ENCODE results near the gene AP4B1.
A peak's percentile ranks its signal among the peaks of the same experiment; 100 is the strongest.

Gene AP4B1

DNA sequence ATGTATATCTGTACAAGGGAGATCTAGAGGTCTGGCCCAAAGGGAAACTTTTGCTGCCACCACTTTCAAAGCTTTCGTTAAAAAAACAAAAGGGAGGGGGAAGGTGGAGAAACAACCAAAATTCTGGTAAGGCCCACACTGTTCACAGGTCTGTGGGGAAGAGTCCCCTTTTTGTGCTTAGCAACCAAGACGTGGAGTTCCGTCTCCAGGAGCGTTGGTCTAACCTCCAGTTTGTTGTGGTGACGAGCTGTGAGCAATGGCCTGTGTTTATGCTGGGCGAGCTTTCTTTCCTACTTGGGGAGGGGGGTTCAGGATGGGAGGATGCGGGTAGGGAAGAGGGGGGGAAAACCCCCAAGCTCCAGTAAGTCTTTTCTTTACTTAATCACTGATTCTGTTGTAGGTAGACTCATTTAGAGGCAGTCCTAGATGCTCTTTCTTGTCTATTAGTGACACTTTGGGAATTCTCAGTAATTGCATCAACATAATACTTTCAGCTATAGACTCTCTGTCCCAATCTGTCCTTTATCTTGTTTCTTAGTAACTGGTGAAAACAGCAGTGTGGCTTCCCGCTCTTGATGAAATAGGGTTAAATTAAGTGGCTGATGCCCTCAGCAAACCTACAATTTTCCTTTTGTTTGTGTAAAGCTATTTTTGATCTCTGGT lies 26.0 kb upstream of the AP4B1 start:
- DNase-seq (ENCODE audit: low spot score) = peak; percentile 63

DNA sequence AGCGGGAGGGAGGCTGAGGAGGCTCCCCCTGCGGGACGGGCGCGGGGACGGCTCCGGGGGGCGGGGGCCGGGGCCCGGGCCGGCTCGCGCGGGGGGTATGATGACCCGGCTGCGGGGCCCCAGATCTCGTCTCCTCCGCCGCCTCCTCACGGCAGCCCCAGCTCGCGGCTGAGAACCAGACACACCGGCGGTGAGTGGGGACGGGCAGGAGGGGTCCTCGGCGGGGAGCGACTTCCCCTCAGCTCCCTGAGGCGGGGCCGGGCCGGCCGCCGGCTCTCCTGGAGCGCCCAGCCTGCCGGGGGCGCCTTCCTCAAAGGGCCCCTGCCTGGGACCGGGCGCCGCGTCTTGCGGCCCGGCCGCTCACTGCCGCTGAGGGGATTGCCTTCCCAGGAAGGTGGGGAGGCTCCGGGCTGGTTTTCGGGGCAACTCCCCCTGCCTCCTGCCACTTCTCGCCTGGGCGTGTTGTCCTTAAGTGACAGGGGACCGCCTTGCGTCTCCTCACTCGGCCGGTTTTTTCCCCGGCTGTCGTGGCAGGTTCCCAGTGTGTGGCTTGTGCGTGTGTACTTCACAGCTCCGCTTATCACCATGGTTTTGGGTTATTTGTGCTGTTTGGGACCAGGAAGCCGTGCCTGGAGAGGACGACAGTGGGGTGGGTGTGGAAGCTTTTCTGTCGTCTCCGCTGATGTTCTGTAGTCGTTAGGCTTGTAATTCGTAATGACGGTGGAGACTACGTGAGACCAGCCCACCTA lies 25.3 kb upstream of the AP4B1 start:
- DNase-seq (ENCODE audit: low spot score) = peak; percentile 65

DNA sequence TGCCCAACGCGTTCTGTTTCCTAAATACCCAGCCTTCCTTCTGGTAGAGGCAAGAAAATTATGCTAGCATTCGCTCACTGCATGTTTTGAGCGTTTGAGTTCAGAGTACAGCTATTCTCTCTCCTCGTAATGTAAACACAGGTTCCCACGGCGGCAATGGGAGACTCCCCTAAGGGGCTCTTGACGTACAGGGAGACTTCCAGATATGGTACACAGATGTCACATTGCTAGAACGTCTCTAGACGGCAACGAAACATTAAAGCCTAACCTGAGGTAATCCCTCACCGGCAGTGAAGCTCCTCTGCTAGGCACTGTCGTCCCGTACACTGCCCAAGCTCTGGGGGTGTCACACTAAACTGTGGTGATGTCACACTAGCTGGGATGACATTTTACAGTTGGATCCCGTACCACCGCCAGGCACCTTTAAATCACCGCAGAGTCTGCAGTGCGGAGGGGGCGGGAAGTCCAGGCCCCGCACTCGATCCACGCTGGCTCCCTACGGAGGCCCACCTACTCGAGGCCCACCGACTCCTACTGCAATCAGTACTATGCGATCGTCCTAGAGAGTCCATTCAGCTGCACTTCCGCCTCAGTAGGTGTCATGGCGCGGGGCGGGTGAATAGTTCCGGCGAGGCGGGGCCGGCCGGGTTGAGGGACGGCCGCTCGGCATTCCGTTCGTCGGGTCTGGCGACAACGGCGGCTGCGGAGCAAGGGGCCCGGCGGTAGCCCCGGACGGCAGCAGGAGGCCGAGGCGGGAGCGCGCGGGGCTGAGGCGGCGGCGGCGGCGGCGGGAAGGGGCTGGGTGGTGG lies 24.5 kb upstream of the AP4B1 start, which contains the start of gene HIPK1:
HIPK1 (plus strand) TSS at position 384 of the 809 bp plus-strand sequence.
- peak; percentile 95 for DNase-seq (ENCODE audit: low spot score)

DNA sequence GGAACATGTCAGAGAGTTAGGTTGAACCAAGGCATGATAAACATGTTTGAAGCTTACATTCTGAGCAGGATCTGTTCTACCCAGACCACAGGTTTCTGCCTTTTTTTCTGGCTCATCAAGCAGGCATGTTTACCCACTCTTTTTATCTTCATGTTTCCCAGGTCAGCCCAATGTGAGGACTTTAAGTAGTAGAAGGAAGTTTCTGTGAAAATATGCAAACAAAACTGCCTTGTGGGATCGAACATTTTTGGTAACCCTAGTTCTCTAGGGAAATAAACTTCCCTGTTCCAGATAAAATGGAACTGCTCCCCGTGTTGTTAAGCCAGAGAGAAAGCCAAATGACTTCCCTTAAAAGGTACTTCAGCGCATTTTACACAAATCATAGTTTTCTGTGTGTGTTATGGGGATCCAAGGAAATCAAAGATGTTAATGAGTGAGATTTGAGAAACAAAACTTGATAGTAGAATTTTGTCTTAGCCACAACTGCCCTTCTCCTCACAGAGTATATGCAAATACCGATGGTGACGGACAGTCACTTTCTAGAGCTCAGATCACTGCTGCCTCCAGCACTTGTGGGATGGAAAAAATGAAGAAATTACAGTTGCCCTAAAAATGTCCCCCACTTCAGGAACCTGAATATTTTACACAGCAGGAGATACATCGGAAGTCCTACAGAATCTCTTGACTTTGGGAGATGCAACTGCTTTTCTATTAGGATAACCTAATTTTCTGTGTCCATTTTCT lies 23.8 kb upstream of the AP4B1 start:
- DNase-seq (ENCODE audit: low spot score) = no peak

DNA sequence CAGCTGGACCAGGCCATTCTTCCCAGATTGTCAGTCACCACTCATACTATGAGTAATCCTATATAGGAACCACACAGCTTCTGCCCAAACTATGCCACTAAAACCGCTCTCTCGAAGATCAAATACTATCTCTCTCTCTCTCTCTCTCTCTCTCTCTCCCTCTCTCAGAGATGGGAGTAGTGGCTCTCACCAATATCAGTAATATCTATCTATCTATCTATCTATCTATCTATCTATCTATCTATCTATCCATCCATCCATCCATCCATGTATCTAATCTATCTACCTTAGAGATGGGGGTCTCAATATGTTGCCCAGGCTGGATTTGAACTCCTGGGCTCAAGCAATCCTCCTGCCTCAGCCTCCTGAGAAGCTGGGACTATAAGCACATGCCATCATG lies 19.9 kb upstream of the AP4B1 start:
- no peak for DNase-seq (ENCODE audit: low spot score)

DNA sequence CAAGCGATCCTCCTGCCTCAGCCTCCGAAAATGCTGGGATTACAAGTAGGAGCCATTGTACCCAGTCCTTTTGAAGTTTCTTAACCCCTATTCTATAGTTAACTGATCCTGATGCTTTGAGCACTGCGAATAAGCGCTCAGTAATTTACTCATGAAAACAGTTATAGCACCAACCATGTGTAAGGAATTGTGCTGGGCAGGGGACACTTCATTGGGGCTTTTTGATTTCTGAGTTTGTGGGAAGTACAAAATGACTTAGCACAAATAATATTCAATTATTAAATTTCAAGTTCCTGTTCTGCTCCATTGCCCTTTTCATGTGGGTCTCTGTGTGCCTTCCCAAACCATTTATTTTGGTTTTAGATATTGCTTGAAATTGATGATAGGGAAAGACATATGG lies 18.4 kb upstream of the AP4B1 start:
- DNase-seq (ENCODE audit: low spot score) = no peak

DNA sequence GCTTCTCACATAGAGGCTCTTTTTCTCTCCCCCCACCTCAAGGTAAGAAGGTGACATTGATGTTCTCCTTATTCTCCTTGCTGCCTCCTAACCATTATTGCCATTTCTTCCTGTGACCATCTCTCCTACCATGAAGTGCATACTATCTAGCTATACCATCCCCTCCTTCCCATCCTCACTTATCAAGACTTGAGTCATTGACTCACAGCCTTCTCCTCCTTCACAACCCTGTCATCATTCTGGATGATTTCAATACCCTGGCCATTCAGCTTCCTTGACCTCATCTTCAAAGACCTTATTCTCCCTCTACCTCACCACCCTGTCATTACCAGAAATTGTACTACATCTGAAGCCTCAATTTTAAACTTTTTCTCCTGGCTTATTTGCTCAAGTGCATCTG lies 13.6 kb upstream of the AP4B1 start:
- no peak for DNase-seq (ENCODE audit: low spot score)

DNA sequence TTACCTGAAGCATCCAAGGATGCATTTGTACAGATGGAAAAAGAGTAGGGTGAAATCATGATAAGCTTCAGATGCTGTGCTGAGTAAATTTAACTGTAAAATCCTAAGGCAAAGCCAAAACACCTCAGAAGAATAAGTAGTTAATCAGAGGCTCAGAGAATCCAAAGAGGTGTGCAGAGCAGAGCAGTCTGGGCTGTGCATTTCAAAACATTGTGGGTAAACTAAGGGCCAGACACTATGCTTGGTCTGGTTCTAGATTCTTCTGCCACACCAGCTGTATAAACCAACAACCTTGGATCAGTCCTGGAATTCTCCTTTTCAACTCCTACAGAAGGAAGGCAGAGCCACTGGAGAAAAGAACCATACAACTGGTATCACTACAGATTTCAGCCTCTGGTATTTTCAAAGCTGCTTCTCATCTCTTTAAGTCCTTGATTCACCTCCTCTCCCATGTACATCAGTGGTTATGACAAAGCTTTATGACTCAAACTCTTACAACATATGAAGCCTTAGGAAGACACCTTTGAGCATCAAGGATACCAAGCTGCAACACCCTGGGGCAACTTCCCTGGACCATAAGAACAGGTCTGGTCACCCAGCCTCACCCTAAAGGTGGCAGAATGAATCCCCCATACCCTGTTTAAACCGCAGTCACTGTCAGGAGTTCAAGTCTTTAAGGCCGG lies 12.9 kb upstream of the AP4B1 start:
- no peak for DNase-seq (ENCODE audit: low spot score)

DNA sequence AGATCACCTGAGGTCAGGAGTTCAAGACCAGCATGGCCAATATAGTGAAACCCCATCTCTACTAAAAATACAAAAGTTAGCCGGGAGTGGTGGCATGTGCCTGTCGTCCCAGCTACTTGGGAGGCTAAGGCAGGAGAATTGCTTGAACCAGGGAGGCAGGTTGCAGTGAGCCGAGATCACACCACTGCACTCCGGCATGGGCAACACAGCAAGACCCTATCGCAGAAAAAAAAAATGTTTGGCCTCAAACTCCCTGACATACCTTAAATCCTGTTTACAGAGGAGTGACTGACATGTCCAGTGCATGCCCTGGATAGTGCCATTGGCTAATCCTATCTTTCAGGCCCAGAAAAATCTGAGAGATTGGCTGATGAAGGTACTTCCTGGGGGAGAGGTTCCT lies 12.4 kb upstream of the AP4B1 start:
- no peak for DNase-seq (ENCODE audit: low spot score)

DNA sequence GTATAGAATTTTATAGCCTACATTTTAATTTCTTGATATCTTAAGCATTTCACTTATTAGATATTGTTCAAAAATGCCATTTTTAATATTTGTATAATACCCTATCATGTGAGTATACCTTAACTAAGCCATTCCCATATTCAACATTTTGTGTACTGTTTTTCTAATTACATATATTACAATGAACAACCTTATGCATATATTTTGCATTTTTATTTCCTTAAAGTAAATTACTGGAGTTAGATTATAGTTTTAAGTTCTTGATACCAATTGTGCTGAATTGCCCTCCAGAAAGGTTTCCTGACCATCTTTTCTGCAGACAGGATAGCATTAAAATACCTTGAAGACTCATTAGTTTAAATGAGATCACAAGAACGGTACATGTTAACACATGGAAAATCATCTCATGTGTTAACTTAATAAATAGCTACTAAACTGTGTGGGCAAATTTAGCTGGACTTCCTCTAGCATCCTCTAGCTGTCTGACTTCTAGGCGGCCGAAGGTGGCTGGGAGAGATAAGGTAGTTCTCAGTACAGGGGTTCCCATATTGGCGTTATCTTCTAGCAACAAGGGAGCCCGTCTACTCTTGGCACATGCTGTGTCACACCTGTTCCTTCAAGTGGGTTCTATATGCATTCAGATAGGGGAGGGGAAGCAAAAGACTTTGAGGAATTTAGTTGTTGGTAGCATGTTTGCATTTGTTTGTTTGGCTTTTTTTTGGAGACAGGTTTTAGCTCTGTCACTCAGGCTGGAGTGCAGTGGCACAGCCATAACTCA lies 9.5 kb upstream of the AP4B1 start:
- DNase-seq (ENCODE audit: low spot score) = no peak

DNA sequence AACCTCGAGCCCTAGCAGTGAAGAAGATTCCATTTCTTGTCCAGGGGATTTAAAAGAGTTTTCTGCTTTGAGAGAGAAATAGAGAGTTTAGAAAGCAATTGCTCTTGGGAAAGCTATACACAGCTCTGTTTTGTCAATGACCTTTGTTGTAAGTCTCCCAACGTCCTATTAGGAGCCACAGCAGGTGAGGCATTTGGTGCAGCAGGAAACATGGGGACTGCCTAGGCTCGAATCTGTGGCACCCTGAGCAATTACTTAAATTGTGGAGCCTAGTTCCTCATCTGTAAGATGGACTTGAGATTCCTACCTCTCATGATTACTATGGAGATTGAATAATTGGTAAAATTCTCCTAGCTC lies 8.7 kb upstream of the AP4B1 start:
- DNase-seq (ENCODE audit: low spot score) = no peak

DNA sequence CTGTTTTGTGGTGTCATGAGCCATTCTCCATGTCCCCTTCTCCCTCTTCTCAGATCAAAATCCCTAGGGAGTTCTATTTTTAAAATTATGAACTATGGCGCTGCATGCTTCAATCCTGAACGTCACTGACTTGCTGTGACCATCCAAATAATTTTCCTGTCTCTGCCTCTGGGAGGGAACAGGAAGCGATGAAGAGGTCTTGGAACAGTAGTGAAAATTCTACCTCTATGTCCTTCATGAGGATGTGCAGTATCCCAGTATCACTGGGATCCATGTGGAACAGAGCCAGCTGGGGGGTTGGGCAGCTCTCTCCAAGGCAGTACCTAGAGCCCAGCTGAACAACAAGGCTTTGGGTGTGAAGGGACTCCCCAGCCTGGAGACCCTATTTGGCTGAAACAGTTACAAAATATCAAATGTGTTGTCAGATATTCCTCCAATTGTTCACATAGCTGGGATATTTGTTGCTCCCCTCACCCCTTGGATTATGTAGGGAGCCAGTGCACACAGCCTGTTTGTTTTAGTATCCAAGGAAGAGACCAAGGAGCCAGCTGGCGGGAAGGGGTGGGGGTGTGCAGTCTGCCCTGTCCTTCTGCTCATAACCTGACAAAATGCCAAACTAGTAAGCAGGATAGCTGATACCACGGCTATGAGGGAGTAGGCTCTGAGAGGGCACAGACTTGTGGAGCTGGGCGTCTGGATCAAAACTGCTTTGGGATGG lies 8.2 kb upstream of the AP4B1 start:
- peak; percentile 70 for DNase-seq (ENCODE audit: low spot score)

DNA sequence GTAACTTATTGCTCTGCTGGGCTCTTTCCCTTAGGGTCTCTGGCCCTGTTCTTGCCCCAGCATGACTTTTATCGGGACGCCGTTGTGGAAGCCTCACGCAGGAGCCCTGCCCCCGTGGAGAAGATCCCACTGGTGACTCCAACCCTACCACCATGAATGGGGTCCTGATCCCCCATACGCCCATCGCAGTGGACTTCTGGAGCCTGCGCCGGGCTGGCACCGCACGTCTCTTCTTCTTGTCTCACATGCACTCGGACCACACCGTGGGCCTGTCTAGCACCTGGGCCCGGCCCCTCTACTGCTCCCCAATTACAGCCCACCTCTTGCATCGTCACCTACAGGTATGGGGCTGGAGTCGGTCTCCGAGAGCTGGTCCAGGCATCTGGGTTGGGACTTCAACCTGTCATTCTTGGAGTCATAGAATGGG lies 849 bp upstream of the AP4B1 start:
- peak; percentile 12 for DNase-seq (ENCODE audit: low spot score)

DNA sequence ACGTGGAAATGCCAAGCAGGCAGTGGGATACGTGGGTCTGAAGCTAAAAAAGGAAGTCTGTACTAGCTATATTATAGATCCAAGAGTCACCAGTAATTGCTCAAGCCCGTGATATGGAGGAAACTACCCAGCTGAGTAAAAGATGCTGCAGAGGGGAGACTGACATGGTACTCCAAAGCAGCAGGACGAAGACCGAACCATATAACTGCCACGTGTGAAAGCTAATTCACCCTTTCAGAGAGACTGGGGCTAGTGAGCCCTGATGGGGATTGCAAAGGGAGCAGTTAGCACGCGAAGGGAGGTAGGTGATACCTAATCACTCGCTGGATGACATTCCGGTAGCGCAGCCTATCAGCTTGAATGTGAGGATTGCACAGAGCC lies 316 bp downstream of the AP4B1 start:
- DNase-seq (ENCODE audit: low spot score) = no peak

DNA sequence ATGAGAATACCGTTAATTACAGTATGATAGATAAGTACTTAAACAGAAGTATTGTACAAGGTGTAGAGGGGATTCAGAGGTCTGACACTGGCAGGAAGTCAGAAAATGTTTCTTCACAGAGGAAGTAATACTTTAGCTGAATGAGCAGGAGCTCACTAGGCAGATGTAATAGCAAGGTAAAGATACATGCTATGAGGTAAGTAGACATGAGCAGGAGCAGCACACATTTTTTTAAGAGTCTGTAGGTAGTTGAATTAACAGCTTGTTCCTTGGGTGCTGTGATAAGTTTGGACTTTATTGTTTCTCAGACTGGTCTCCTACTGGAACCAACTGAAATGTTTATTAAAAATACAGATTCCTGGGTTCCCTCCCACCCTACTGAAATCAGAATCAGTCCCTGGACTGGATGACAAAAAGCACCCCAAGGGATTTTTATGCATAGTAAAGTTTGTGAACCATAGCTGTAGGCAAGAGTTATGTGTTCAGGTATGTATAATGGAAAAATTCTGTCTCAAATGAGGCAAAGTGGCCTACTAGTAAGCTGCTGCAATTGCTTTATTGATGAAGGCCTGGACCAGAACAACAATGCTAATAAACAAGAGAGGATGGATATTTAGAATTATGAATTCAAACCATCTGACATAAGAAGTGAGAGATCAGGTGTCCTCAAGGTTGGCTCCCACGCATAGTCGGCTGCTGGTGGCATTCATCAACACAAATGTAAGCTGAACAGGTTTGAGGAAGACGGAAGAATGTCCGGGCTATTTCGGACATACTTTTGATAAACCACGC lies 902 bp downstream of the AP4B1 start:
- no peak for DNase-seq (ENCODE audit: low spot score)

DNA sequence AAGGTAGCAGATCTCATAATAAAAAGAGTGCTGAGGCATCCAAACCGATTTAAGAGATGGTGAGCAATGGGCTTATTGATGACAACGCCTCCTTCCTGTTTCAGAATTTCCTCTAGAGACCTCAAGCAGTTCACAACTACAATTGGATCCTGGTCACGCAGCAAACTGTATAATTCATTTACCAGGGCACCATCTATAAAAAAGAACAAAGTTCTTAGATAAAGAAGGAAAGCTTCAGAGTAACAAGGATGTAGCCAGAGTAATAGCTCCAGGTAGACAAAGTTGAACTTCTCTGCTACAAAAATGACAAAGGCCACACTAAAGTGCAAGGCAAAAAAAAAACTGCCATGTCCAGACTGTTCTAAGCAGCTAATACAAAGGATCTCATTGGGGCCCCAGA lies 3.4 kb downstream of the AP4B1 start:
- DNase-seq (ENCODE audit: low spot score) = no peak

DNA sequence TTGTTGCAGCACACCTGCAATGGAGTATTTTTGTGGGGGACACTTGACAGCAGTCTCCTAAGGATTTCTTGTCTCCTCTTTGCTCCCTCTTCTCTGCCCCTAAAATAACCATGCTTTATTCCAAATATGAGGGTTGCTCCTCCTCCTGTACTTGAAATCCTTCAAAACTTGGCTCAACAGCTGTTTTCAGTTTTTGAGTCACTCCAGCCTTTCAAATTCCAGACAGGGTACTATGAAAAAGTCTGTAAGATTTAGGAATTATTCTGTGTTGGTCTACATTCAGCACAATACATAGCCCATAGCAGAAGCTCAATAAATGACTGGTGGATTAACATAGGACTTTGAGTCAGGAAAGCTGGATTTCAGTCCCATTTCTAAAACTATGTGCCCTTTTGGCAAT lies 5.5 kb downstream of the AP4B1 start:
- peak; percentile 40 for DNase-seq (ENCODE audit: low spot score)

DNA sequence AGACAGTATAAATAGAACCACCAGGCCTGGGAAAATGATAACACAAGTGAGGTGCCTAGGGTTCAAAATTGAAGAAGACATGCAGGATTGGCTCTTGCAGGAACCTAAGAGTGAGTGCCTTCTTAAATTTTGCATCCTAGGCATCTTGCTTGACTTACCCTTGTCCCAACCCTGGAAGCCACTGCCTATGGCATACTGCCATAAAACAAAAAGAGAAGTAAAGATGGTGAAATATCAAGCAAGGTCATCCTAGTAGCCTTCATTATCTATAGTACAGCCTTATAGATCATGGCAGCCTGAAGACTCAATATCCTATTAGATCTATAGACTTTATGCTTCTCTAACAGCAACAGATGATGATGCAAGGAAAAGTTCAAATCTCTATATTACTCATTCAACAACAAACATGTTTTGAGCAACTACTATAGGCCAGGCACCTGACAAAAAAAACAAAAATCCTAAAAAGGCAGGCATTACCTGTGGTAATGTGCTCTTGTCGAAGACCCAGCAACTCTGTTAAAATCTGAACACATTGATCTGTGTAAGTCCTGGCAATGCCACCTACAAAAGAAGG lies 6.3 kb downstream of the AP4B1 start:
- DNase-seq (ENCODE audit: low spot score) = no peak

DNA sequence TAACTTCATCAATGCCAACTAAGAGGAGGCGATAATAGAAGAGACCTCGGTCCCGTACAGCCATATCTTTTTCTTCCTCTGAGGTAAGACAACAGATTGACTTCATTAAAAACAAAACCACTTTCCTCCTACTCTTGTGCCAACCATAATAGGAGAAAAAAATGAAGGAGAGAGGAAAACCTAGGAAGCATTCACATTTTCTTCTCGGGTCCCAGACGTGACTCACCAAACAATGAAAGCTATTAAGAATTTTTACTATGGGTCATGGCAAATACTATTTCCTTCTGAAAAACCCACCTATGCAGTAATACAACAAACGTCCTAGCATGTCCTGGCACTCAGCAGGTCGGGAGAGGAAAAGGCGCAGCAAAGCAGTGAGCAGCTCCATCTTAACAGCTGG lies 8.6 kb downstream of the AP4B1 start:
- no peak for DNase-seq (ENCODE audit: low spot score)

Measured in AG20443 (cell line).